SU-DHL-6 (cell line): ENCODE data around the gene MARF1.

Experiments used
- EZH2phosphoT487 ChIP-seq: fragments of 200-600 bp; sonication (generic), shearing (Covaris generic); conservative IDR thresholded peaks from 2 replicates; pipeline ENCODE4 v1.6.1; 2018; ENCODE audit warnings: mild to moderate bottlenecking, antibody characterized with exemption, low read length, moderate library complexity, mixed read lengths
- TF ChIP-seq, protein P1 (sequence below): fragments of 200-600 bp; sonication (generic); IDR thresholded peaks from one replicate; pipeline ENCODE4 v1.5.1; 2017; ENCODE audit warnings: antibody characterized with exemption, mild to moderate bottlenecking, low read length, moderate library complexity; ENCODE audit not compliant: insufficient read depth, poor library complexity, severe bottlenecking

DNA sequence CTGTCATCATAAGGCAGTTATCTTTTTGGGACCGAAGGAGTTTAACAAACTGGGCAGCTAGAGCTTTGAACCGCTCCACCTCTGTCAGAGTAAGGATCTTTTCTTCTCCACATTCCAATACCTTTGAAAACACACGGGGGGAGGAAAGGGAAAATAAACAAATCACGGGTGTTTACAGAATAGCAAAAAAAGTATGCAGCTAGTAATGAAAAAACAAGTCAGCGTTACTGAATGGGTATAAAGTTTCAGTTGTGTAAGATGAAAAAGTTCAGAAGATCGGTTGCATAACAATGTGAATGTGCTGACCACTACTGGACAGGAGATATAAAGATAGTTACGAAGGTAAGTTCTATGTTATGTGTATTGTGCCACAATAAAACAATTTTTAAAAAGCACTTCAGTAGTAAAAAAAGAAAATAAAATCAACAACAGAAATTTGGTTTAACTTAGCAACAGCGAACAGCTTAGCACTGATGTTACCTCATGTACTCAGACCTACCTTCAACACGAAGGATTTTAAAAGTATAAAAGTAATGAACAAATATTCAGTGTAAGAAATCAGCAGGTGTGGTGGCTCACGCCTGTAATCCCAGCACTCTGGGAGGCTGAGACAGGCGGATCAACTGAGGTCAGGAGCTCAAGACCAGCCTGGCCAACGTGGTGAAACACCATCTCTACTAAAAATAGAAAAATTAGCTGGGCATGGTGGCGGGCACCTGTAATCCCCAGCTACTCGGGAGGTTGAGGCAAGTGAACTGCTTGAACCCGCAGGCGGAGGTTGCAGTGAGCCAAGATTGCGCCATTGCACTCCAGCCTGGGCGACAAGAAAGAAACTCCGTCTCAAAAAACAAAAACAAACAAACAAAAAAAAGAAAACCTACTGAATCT is 34.3 kb downstream of the MARF1 start:
- TF ChIP-seq, protein P1, sequence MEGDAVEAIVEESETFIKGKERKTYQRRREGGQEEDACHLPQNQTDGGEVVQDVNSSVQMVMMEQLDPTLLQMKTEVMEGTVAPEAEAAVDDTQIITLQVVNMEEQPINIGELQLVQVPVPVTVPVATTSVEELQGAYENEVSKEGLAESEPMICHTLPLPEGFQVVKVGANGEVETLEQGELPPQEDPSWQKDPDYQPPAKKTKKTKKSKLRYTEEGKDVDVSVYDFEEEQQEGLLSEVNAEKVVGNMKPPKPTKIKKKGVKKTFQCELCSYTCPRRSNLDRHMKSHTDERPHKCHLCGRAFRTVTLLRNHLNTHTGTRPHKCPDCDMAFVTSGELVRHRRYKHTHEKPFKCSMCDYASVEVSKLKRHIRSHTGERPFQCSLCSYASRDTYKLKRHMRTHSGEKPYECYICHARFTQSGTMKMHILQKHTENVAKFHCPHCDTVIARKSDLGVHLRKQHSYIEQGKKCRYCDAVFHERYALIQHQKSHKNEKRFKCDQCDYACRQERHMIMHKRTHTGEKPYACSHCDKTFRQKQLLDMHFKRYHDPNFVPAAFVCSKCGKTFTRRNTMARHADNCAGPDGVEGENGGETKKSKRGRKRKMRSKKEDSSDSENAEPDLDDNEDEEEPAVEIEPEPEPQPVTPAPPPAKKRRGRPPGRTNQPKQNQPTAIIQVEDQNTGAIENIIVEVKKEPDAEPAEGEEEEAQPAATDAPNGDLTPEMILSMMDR: no peak
- no peak for TF ChIP-seq EZH2phosphoT487
